Neural progenitor cell (in vitro differentiated cells): ENCODE measurements around the gene FAM89A.

Source experiments
- CTCF ChIP-seq: fragments of 200-600 bp; sonication (generic); IDR thresholded peaks from 2 replicates; pipeline ENCODE4 v1.5.1; 2017; ENCODE audit warnings: antibody characterized with exemption, mild to moderate bottlenecking
- EZH2 ChIP-seq: fragments of 200-600 bp; sonication (generic); IDR thresholded peaks from 2 replicates; pipeline ENCODE4 v1.6.1; 2017; ENCODE audit warnings: antibody characterized with exemption, mild to moderate bottlenecking, moderate library complexity

GRCh38 chr1:231062500-231063270 is 22.6 kb upstream of the FAM89A start:
- TF ChIP-seq CTCF (no peak), EZH2 (no peak)
